HepG2 (cell line): ENCODE results near the gene MSX2.

Experiments
- HCFC1 ChIP-seq: fragments of 150-350 bp; IDR thresholded peaks from 2 replicates; pipeline ENCODE4 v1.6.1; 2014; ENCODE audit warnings: low read depth, low read length
- STAT5B ChIP-seq: sonication (generic); formaldehyde crosslinking; IDR thresholded peaks from 2 replicates; pipeline ENCODE4 v1.4.0; 2020; ENCODE audit warnings: missing genetic modification reagents
- ZFP62 ChIP-seq: sonication (generic); formaldehyde crosslinking; IDR thresholded peaks from 2 replicates; pipeline ENCODE4 v1.4.0; 2020; ENCODE audit warnings: missing genetic modification reagents
- ZNF781 ChIP-seq: sonication (generic); formaldehyde crosslinking; IDR thresholded peaks from 2 replicates; pipeline ENCODE4 v1.5.1; 2020; ENCODE audit warnings: borderline replicate concordance, mild to moderate bottlenecking, missing genetic modification reagents; ENCODE audit errors: not compliant biosample characterization
- ZSCAN30 ChIP-seq: sonication (generic); formaldehyde crosslinking; IDR thresholded peaks from 2 replicates; pipeline ENCODE4 v1.5.0; 2020; ENCODE audit warnings: mild to moderate bottlenecking, missing genetic modification reagents
- TF ChIP-seq, protein P1 (sequence below): sonication (generic); formaldehyde crosslinking; IDR thresholded peaks from 2 replicates; pipeline ENCODE4 v1.4.0; 2020; ENCODE audit warnings: missing genetic modification reagents
- TF ChIP-seq, protein P2 (sequence below): sonication (generic); formaldehyde crosslinking; IDR thresholded peaks from 2 replicates; pipeline ENCODE4 v1.5.0; 2020; ENCODE audit warnings: mild to moderate bottlenecking, missing genetic modification reagents, moderate library complexity
- TF ChIP-seq, protein P3 (sequence below): IDR thresholded peaks from 2 replicates; pipeline ENCODE4 v1.6.1; 2016; ENCODE audit warnings: low read depth, borderline replicate concordance

DNA sequence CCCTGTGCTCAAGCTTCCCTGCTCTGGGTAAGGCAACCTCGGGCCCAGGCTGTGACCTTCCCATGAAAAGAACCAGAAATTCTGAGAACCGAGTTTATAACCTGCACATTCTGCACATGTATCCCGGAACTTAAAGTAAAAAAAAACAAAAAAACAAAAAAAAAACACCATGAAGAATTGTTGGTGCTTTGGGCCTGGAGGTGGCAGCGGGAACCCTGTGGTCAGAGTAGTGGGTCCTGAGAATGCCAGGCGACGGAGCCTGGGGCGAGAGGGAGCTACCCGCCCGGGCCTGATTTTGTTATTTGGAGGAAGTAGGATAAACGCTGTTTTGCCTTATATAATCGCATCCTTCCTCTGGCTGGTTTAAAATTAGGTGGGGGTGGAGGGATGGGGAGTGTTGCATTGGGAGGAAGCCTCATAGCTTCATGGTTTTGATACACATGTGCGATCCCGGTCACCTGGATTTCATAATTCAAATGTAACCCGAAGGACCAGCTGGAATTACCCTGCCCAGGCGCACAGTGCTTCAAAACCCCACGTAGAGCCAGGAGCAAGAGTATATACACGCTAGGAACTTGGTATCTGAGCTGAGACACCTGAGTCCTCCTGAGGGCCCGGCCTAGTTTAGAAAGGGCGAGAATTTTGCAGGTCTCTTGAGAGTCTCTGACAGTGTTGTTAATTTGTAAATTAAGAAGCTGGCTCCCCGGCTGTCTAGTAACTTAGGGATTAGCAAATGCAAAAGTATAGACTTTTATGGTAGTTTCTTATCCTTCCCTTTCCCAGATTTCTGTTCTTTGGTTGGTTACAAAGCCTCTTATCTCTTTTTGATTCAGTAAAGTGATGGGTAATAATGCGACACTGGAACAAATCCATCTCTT lies 2.8 kb downstream of the MSX2 start:
- TF ChIP-seq ZSCAN30 (CRISPR knock-in tag) = no peak
- TF ChIP-seq, protein P1, sequence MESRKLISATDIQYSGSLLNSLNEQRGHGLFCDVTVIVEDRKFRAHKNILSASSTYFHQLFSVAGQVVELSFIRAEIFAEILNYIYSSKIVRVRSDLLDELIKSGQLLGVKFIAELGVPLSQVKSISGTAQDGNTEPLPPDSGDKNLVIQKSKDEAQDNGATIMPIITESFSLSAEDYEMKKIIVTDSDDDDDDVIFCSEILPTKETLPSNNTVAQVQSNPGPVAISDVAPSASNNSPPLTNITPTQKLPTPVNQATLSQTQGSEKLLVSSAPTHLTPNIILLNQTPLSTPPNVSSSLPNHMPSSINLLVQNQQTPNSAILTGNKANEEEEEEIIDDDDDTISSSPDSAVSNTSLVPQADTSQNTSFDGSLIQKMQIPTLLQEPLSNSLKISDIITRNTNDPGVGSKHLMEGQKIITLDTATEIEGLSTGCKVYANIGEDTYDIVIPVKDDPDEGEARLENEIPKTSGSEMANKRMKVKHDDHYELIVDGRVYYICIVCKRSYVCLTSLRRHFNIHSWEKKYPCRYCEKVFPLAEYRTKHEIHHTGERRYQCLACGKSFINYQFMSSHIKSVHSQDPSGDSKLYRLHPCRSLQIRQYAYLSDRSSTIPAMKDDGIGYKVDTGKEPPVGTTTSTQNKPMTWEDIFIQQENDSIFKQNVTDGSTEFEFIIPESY (CRISPR knock-in tag) = no peak
- TF ChIP-seq ZFP62 (CRISPR knock-in tag) = no peak
- TF ChIP-seq ZNF781 (CRISPR knock-in tag) = no peak
- TF ChIP-seq, protein P2, sequence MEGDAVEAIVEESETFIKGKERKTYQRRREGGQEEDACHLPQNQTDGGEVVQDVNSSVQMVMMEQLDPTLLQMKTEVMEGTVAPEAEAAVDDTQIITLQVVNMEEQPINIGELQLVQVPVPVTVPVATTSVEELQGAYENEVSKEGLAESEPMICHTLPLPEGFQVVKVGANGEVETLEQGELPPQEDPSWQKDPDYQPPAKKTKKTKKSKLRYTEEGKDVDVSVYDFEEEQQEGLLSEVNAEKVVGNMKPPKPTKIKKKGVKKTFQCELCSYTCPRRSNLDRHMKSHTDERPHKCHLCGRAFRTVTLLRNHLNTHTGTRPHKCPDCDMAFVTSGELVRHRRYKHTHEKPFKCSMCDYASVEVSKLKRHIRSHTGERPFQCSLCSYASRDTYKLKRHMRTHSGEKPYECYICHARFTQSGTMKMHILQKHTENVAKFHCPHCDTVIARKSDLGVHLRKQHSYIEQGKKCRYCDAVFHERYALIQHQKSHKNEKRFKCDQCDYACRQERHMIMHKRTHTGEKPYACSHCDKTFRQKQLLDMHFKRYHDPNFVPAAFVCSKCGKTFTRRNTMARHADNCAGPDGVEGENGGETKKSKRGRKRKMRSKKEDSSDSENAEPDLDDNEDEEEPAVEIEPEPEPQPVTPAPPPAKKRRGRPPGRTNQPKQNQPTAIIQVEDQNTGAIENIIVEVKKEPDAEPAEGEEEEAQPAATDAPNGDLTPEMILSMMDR (CRISPR knock-in tag) = no peak
- TF ChIP-seq, protein P3, sequence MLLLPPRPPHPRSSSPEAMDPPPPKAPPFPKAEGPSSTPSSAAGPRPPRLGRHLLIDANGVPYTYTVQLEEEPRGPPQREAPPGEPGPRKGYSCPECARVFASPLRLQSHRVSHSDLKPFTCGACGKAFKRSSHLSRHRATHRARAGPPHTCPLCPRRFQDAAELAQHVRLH (CRISPR knock-in tag) = no peak
- no peak for TF ChIP-seq STAT5B (CRISPR knock-in tag)
- TF ChIP-seq HCFC1 = no peak
